ENCODE measurements around the gene TSPAN5.
"Not testable (repeated sequence)": the region's sequence is repeated elsewhere in the genome, so short reads cannot be mapped to it uniquely, and the experiment has no call there.

The TSPAN5 gene

DNA sequence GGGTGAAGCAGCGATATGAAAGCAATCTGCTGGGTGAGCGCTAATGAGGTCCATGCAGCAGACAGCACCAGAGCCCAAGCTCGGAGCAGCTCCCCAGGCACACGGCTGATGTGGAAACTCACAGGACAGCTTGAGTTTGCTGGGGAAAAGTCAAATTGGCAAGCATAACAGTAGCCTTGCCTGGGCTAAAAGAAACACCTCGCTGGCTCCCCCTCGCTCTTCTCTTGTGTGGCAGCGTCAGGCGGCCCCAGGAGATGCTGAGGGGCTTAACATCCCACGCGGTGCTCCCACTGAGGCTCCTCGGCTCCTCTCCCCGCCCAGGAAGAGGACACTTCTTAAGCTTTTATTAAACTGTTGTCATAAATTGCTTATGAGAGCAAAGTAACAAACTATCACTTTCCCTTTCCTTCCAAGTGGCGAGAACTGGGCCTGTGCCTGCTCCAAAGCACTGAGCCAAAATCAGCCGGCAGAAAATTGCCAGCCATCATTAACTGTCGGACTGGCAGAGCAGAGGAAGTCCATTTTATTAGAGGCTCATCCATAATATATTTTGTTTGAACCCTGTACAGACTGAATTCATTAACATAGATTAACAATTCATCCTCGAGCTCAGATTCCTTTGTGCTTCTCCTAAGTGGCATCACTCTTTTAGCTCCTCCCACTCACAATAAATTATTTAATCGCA, 111.4 kb downstream of the TSPAN5 start:
- DNase-seq (ENCODE audit: low spot score): no peak

DNA sequence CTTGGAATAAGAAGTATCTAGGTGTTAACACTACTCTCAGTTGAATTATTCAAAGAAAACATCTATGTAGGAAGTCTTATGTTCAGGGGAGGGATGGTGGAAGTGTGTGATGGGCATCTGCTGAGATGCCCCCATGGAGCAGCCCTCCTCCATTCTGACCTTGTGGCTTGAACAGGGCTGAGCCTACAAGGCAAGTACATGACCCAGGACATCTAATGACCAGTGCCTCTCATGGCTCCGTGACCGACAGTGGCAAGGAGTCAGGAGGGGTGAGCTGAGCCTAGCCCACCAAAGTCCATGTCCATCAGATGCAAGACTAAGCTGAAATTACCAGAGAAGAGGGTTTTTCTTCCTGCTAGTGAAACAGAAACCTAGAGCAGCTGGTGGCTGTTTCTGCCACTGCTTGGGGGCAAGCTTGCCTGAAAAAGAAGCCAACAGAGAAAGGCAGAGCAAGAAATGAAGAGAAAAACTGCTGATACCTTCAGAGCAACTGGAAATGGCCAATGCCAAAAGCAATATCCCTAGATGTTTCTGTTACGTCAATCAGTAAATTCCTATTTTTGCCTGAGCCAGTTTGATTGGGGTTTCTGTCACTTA, 113.5 kb downstream of the TSPAN5 start:
- no peak for DNase-seq (ENCODE audit: low spot score)

DNA sequence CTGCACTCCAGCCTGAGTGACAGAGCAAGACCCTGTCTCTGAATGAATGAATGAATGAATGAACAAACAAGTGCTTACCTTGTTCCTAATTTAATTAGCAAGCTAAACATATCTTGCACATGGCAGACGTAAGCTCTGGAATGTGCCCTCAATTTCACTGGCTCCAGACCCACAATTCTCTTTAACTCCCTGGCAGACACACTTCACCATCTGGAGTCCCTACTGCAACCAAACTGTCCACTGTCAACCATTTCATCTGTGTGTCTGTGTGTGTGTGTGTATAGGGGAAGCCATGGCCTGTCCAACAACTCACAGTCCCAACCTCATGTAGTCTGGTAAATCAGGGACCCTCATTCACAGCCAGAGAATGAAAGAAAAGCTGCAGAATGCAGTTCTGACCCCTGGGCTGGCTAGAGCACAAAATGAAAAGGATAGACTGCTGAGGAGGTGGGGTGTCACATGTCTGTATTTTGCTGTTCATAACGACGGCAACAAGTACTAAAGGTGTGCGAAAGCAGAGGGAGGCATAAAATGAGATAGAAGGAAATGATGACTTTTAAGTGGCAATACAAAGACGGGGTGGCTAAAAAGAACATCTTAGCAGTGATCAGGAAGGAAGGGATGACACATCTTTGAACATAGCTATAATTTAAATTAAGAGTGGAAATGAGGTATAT, 114.1 kb downstream of the TSPAN5 start:
- DNase-seq (ENCODE audit: low spot score): no peak

DNA sequence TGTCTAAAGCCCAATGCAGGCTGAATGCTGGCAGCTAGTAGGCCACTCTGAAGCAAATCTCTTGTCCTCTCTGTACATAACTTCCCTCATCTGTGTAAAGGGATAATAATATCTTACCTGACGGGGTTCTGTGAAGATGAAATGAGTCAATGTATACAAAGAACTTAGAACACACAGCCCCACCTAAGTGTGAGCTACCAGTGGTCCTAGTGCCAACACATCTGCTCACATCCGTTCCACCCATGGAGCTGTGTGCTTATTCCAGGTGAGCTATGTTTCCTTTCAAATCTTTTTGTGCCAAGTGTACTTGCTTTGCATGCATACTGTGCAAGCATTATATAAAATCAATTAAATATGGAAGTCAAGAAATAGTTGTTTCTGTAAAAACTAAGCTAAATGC, 116.4 kb downstream of the TSPAN5 start:
- no peak for DNase-seq (ENCODE audit: low spot score)

DNA sequence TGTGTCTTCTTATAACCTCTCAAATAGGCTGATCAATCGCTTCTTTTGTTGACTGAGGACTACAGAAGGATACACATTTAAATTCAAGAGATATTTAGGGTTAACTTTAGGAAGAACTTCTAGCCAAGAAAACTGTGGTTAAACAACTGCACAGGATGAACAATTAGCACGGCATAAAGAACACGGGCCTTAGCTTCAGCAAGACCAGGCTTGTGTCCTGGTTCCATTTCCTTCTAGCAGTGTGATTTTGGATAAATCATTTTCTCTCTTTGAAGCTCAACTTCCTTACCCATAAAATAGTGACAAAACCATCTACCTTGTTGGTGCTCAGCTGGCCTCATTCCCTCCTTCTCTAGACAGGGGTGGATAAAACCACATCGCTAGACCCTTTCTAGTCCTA, 117.6 kb downstream of the TSPAN5 start:
- DNase-seq (ENCODE audit: low spot score): no peak

DNA sequence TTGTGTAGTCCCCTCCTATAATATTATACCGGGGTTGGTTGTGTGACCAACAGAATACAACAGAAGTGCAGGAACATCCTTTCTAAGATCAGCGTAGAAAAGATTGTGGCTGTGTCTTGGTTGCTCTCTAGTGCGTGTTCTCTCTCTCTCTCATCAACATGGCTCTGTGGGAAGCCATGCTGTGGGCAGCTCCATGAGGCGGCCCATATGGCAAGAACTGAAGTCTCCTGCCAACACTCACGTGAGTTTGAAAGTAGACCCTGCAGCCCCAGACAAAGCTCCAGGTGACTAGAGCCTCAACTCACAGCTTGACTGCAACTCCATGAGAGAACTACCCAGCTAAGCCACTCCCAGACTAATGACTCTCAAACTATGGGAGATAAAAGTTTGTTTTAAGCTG, 118.7 kb downstream of the TSPAN5 start:
- DNase-seq (ENCODE audit: low spot score): no peak

DNA sequence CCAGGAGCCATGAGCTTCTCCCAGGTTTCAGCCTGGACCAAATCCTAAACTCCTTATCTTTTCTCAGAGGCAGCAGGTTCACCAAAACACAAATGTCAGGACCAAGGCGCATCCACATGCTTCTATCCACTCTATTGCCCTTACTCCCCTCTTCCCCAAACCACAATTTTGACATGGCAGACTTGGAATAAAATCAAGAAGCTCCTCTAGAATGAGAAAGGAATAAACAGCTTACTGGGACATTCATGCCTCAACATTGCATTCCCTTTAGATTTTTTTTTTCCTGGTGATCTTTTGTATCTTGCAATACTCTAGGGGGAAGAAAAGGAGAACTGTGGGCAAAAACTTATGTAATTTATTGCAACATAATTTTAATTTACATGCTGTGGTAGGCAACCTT, 119.1 kb downstream of the TSPAN5 start:
- no peak for DNase-seq (ENCODE audit: low spot score)

DNA sequence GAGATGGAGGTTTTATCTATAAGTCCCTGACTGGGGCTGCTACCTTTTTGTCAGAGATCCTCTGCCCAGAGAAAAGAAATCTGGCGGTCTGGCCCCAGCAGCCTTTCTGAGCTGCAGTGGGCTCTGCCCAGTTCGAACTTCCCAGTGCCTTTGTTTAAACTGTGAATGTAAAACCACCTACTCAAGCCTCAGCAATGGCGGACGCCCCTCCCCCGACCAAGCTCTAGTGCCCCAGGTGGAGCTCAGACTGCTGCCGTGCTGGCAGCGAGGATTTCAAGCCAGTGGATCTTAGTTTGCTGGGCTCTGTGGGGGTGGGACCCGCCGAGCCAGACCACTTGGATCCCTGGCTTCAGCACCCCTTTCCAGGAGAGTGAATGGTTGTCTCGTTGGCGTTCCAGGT, 121.8 kb downstream of the TSPAN5 start:
- DNase-seq (ENCODE audit: low spot score): no peak

DNA sequence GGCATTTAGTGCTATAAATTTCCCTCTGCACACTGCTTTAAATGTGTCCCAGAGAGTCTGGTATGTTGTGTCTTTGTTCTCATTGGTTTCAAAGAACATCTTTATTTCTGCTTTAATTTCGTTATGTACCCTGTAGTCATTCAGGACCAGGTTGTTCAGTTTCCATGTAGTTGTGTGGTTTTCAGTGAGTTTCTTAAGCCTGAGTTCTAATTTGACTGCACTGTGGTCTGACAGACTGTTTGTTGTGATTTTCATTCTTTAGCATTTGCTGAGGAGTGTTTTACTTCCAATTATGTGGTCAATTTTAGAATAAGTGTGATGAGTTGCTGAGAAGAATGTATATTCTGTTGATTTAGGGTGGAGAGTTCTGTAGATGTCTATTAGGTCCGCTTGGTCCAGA, 124.3 kb downstream of the TSPAN5 start:
- not testable (repeated sequence) for DNase-seq (ENCODE audit: low spot score)

DNA sequence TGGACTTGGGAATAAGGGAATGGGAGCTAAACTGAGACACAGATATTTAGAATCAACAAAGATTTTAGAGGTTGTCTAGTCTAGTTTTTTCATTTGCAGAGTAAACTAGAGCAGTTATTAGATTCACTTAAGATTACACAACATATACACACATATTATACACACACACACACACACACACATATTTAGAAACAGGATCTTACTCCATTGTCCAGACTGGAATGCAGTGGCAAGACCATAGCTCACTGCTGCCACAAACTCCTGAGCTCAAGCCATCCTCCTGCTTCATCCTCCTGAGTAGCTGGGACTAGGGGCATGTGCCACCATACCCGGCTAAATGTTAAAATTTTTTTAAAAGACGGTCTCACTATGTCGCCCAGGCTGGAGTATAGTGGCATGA, 127.8 kb downstream of the TSPAN5 start:
- DNase-seq (ENCODE audit: low spot score): no peak

DNA sequence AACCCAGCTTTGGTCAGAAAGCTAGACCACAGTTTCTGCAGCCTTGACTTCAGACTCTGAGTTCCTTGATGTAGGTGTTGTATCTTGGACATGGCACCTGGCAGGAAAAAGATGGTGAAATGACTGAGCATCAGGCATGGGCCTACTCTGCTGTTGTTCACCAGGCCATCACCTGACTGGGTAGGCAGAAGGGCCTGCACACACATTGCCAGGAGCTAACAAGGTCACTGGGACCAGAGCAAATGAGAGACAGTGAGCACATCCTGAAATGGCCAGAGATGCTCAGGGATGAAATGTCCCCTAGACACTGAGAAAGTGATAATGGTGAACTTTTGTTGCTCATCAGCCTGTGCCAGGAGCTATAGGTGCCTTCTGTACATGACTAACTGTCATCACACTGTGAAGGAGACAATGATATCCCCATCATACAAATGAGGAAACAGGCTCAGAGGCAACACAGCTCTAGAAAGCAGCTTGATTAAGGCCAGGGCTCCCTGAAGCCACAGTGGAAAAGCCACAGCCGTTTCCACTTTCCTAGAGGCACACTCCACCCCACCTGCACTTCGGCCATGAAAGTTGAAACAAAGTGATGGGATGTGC, 128.3 kb downstream of the TSPAN5 start:
- no peak for DNase-seq (ENCODE audit: low spot score)

DNA sequence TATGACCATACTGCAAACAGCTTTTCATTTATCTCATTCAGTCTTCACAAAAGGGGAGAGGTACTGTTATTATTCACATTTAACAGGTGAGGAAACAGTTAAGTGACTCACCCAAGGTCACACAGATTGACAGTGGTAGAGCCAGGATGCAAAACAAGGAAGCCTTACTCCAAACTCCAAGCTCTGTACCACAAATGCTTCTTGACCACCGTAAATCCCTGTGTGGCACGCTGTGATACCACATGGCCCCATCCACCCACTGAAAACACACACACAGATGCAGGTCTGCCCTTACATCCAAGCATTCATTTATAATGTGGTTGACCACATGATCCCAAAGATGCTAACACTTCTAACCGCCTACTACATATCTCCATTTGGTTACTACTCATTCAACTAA, 129.5 kb downstream of the TSPAN5 start:
- DNase-seq (ENCODE audit: low spot score): no peak

DNA sequence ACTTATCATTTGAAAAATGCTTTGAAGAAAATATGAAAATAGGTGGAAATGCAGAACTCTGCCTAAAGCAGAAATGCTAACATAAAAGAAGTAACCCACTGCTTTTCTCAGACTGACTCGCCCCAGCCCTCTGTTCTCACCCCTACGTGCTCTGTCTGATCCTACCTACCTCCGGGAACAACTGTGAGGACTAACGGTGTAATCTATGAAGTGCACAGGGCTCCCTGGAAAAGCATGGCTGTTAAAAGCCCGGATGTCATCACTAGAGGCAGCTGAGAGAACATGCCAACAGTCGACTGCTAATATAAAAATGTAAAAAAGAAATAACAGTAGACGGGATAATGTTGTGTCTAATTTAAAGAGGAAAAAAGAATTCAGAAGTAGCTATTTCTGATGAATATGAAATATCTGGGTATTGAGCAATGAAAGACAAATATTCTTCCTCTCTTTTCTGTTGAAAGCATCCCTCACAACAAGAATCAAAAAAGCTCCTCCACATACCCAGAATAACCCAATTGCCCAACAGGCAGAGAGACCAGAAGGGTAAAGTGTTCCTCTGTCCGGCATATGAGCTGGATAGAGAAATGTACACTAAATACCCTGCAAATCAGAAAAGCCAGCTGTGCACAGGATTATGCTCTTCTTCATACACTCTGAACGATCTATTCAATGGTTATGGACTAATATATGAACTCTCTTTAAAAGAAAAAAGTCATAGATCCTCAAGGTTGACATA, 130.7 kb downstream of the TSPAN5 start:
- DNase-seq (ENCODE audit: low spot score): no peak

DNA sequence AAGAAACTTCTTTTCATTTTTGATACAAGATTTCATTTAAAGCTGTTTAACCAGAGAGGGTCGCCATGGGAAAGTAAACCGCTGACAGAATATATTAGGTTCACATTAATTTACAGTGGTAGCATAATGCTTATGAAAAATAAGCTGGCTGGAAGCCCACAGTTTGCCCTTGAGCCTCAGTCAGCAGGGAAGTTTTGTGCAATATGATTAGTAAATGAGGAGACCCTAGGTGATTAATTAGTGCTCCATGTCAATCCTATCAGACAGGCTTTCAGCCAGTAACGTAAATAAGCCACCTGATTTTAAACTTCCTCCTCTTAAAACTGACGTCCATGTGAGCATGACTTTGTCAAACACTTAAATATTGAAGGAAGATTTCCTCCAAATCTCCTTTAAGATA, 134.2 kb downstream of the TSPAN5 start:
- DNase-seq (ENCODE audit: low spot score): no peak

DNA sequence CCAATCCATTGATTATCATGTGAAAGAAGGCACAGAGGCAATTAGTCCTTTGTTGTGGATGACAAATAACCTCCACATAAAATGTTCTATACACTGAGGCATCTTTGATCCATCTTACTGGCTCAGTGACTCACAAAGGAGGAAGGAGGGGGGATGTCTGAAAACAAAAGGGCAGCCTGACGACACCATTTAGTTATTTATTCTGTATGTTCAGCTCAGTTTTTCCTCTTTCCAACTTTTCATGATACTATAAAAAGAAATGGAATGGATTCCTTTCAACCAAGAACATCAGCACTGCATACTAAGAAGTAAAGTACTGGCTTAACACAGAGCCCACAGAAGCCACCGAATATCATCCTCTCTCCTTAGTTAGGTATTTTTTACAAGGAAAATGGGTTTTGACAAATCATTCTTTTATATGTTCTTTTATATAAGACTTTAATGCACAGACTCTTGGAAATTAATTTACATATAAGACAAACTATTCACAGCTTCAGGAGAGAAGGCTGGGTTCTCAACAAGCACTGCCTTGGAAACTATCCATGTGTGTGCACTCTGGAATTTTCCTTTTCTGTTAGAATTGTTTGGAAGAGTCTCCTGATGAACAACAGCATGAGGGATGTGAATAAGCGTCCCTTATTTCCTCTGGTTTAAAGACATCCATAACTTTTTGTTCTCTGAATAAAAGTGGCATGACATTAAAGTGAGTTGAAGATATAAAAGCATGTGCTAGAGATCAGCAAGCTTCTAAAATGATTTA, 135.6 kb downstream of the TSPAN5 start:
- no peak for DNase-seq (ENCODE audit: low spot score)

DNA sequence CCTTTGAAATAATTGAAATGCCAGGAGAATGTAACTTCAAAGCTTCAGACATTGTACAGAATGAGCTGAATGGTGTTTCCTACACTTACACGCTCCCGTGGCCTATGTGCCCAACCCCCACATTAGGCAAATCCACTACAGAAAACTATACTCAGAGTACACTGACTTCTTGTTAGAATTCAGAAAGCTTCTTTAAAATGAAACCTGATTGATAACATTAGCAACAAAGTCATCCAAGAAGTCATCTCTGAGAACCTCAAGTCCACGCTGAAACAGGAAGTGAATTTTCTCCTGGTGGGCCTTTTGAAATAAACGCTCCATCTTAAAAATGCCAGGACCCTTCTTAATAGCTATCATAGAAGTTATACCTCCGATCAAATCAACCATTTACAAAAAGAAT, 136.3 kb downstream of the TSPAN5 start:
- DNase-seq (ENCODE audit: low spot score): no peak

DNA sequence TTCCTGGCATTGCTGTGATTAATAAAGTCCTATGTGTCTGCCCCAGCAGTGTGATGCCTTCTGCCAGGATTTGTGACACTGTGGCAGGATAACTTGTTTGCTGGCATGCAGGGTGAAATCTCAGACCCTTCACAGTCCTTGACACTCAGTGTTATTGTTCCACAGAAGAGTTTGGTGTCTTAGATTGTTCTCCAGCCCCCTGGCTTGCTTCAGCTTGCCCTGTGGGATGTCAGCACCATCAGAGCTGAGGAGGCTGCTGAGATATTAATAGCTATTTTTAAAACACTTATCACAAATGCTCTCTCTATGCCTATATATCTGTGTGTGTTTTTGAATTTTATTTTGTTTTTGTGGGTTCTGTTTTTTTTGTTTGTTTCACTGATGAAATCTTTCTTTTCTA, 136.9 kb downstream of the TSPAN5 start:
- DNase-seq (ENCODE audit: low spot score): no peak

DNA sequence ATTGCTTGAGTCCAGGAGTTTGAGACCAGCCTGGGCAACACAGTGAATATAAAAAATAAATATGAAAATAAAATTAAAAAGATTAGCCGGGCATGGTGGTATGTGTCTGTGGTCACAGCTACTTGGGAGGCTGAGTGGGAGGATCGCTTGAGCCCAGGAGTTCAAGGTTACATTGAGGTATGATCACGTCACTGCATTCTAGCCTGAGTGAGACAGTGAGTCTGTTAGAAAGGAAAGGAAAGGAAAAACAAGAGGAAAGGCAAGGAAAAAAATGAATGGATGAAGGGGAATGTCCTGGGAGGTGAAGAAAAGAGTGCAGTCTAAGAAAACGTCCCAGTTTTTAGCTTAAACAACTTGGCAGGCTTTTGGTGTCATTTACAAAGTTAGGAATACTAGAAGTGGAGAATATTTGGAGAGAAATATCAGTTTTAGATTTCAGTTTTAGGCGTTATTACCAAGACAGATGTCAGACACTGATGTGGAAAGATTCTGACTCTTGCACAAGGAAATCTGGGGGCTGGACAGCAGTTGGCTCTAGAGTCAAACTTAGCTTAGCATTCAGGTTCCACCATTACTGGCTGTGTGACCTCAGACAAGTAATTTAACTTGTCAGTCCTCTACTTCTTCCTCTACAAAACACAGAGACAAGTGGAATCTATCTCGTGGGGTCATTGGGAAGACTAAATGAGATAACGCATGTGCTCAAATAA, 139.0 kb downstream of the TSPAN5 start:
- DNase-seq (ENCODE audit: low spot score): no peak

DNA sequence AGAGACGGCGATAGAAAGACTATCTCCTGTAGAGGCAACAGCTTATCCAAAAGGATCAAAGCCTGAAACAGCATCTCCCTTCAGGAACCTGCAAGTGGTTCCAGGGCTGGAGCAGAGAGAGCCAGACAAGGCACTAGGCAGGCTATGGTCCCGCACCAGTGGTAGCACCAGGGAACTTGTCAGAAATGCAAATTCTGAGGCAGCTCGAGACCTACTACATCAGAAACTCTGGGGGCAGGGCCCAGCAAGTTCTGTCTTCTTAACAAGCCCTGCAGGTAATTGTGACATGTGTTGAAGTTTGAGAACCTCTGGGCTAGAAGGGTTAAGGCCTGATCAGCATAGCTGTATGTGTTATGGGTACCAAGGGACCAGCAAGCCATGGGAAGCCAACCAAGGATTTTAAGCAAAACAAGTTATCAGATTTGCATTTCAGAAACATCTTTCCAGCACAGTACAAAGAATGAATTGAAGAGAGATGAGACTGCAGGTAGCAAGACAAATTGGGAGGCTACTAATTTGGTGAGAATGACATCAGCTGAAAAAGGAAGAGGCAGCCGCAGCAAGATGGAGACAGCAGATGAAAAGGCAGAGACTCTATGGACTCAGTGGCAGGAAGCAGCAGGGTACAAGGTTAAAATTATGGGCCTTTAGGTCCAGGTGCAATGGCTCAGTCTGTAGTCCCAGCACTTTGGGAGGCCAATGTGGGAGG, 139.7 kb downstream of the TSPAN5 start:
- no peak for DNase-seq (ENCODE audit: low spot score)

DNA sequence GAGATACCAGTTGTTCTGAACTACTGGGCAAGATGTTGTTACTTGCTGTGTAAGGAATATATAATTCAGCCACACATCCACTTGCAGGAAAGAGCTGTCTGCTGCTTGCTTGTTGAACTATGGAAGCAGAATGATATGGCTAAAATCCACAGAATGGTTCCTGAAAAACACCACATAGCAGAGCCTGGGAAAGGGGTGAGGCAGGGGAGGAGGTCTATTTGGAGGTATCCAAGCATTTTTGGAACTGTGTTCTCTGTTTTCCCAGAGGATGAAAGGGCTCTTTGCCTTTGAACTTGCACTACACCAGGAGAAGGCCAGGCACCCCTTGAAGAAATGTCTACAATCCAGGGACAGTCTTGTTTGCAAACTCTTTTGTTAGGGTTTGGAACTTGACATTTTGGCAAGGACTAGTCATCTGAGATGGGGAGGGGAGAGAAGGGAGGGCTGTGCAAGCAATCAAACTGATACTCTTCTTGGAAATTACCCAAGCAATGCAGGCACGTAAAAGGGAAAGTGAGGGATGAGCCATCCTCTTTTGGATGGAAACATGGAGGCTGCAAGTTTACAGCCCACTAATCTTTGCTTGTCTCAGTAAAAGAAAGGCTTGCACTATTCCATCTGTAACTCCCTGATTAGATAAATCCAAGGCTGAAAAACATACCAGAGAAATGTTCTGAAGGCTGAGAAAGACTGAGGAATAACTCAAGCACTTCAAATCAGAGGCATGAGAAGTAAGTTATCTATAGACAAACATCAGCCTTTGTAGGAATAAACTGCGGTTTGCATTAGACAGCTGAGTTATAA, 141.0 kb downstream of the TSPAN5 start:
- no peak for DNase-seq (ENCODE audit: low spot score)
